K562 (cell line): ENCODE data around the gene WWOX. TPM values are rescaled to one million over a fixed set of nuclear protein-coding genes. Genes with fewer than 3 reads are reported as not detected.

ENCODE experiments used
- CBX1 ChIP-seq: sonication (generic); IDR thresholded peaks from 2 replicates; pipeline ENCODE4 v1.6.1; 2016; ENCODE audit warnings: antibody characterized with exemption, low read depth, mild to moderate bottlenecking
- DNMT1 ChIP-seq: fragments of 450-650 bp; IDR thresholded peaks from 2 replicates; pipeline ENCODE4 v1.6.1; 2016; ENCODE audit warnings: antibody characterized with exemption, mild to moderate bottlenecking
- KHSRP ChIP-seq: fragments of 450-650 bp; IDR thresholded peaks from 2 replicates; pipeline ENCODE4 v1.6.1; 2017
- LARP7 ChIP-seq: fragments of 450-650 bp; IDR thresholded peaks from 2 replicates; pipeline ENCODE4 v1.6.1; 2016
- TOE1 ChIP-seq, 2 experiments: fragments of 450-650 bp in 1 of 2; sonication (generic) in 1 of 2; formaldehyde crosslinking in 1 of 2; IDR thresholded peaks; 2 replicates each; pipeline versions ENCODE4 v1.7.1 to v1.8.0; 2016 to 2022; ENCODE audit warnings: borderline replicate concordance in 2 of 2, mild to moderate bottlenecking in 2 of 2, antibody characterized with exemption in 1 of 2, inconsistent platforms in 1 of 2, low read depth in 1 of 2, missing genetic modification reagents in 1 of 2, moderate library complexity in 1 of 2
- ZBTB7A ChIP-seq: IDR thresholded peaks from 2 replicates; pipeline ENCODE4 v1.6.1; 2011; ENCODE audit warnings: low read depth, mild to moderate bottlenecking, low read length, moderate library complexity, borderline replicate concordance; ENCODE audit not compliant: control insufficient read depth
- ZNF696 ChIP-seq: fragments of 250-450 bp; sonication (Bioruptor Pico); conservative IDR thresholded peaks from 2 replicates; pipeline ENCODE4 v1.4.0; 2020; ENCODE audit warnings: mild to moderate bottlenecking, moderate library complexity
- ZNF764 ChIP-seq: fragments of 250-450 bp; sonication (Bioruptor Pico); IDR thresholded peaks from 2 replicates; pipeline ENCODE4 v1.4.0; 2020; ENCODE audit warnings: low read depth, mild to moderate bottlenecking, moderate library complexity
- polyA plus RNA-seq, 8 experiments: library from polyadenylated mRNA; depleted of rRNA in 4 of 8; stranded (reverse) in 5 of 8; unstranded in 3 of 8; fragments of >200 nt; fragmentation: Nextera tagmentation in 2 of 8; fragmentation: Illumina TruSeq in 1 of 8; extraction: Ambion mirVana in 2 of 8; extraction: Trizol in 1 of 8; gene quantifications; 2 replicates each; pipeline versions ENCODE4 v1.2.1 to v1.2.3, GENCODE V29; 2011 to 2014; ENCODE audit warnings: inconsistent platforms in 1 of 8, missing spikeins in 1 of 8
- total RNA-seq, 7 experiments: library from RNA; depleted of rRNA in 6 of 7; stranded (reverse); fragments of >200 nt in 6 of 7; fragmentation: Illumina TruSeq in 2 of 7; extraction: Trizol in 2 of 7; gene quantifications; 2 replicates each; pipeline versions ENCODE4 v1.2.1 to v1.2.3, GENCODE V29; 2011 to 2021; ENCODE audit warnings: low replicate concordance in 1 of 7
- TF ChIP-seq, protein P1 (sequence below): fragments of 200-600 bp; sonication (generic); IDR thresholded peaks from one replicate; pipeline ENCODE4 v1.6.1; 2012; ENCODE audit warnings: mild to moderate bottlenecking, low read depth, low read length, inconsistent platforms

Gene WWOX
- total and polyA plus RNA-seq, 9 of the 15 experiments (the other 6 are each of a cell fraction or from before 2014, with no cell fraction given): 1.6 to 22.7 (median 8.1) TPM

- TF ChIP-seq, protein P1, sequence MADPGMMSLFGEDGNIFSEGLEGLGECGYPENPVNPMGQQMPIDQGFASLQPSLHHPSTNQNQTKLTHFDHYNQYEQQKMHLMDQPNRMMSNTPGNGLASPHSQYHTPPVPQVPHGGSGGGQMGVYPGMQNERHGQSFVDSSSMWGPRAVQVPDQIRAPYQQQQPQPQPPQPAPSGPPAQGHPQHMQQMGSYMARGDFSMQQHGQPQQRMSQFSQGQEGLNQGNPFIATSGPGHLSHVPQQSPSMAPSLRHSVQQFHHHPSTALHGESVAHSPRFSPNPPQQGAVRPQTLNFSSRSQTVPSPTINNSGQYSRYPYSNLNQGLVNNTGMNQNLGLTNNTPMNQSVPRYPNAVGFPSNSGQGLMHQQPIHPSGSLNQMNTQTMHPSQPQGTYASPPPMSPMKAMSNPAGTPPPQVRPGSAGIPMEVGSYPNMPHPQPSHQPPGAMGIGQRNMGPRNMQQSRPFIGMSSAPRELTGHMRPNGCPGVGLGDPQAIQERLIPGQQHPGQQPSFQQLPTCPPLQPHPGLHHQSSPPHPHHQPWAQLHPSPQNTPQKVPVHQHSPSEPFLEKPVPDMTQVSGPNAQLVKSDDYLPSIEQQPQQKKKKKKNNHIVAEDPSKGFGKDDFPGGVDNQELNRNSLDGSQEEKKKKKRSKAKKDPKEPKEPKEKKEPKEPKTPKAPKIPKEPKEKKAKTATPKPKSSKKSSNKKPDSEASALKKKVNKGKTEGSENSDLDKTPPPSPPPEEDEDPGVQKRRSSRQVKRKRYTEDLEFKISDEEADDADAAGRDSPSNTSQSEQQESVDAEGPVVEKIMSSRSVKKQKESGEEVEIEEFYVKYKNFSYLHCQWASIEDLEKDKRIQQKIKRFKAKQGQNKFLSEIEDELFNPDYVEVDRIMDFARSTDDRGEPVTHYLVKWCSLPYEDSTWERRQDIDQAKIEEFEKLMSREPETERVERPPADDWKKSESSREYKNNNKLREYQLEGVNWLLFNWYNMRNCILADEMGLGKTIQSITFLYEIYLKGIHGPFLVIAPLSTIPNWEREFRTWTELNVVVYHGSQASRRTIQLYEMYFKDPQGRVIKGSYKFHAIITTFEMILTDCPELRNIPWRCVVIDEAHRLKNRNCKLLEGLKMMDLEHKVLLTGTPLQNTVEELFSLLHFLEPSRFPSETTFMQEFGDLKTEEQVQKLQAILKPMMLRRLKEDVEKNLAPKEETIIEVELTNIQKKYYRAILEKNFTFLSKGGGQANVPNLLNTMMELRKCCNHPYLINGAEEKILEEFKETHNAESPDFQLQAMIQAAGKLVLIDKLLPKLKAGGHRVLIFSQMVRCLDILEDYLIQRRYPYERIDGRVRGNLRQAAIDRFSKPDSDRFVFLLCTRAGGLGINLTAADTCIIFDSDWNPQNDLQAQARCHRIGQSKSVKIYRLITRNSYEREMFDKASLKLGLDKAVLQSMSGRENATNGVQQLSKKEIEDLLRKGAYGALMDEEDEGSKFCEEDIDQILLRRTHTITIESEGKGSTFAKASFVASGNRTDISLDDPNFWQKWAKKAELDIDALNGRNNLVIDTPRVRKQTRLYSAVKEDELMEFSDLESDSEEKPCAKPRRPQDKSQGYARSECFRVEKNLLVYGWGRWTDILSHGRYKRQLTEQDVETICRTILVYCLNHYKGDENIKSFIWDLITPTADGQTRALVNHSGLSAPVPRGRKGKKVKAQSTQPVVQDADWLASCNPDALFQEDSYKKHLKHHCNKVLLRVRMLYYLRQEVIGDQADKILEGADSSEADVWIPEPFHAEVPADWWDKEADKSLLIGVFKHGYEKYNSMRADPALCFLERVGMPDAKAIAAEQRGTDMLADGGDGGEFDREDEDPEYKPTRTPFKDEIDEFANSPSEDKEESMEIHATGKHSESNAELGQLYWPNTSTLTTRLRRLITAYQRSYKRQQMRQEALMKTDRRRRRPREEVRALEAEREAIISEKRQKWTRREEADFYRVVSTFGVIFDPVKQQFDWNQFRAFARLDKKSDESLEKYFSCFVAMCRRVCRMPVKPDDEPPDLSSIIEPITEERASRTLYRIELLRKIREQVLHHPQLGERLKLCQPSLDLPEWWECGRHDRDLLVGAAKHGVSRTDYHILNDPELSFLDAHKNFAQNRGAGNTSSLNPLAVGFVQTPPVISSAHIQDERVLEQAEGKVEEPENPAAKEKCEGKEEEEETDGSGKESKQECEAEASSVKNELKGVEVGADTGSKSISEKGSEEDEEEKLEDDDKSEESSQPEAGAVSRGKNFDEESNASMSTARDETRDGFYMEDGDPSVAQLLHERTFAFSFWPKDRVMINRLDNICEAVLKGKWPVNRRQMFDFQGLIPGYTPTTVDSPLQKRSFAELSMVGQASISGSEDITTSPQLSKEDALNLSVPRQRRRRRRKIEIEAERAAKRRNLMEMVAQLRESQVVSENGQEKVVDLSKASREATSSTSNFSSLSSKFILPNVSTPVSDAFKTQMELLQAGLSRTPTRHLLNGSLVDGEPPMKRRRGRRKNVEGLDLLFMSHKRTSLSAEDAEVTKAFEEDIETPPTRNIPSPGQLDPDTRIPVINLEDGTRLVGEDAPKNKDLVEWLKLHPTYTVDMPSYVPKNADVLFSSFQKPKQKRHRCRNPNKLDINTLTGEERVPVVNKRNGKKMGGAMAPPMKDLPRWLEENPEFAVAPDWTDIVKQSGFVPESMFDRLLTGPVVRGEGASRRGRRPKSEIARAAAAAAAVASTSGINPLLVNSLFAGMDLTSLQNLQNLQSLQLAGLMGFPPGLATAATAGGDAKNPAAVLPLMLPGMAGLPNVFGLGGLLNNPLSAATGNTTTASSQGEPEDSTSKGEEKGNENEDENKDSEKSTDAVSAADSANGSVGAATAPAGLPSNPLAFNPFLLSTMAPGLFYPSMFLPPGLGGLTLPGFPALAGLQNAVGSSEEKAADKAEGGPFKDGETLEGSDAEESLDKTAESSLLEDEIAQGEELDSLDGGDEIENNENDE: no peak
- TF ChIP-seq ZNF696 (CRISPR knock-in tag) (no peak), LARP7 (no peak), TOE1 (IDR thresholded peaks at IDR 0.05; ENCODE audit: borderline replicate concordance) (no peak), TOE1 (CRISPR knock-in tag; IDR thresholded peaks at IDR 0.05; ENCODE audit: borderline replicate concordance, low read depth) (no peak), CBX1 (no peak), DNMT1 (no peak), ZNF764 (CRISPR knock-in tag) (no peak), ZBTB7A (no peak), KHSRP (no peak)
These were observed 208.5 kb downstream of the WWOX start (continued) for GRCh38 chr16:78307824-78308528.
